ENCODE measurements around the gene SPRY1. TPM values are rescaled to one million over a fixed set of nuclear protein-coding genes. Genes with fewer than 3 reads are reported as not detected.

The SPRY1 gene
- polyA plus RNA-seq, 10 donors: 115 to 204 (median 148) TPM

GRCh38 chr4:123406872-123407271 lies 10.3 kb downstream of the SPRY1 start:
- DNase-seq: peak in 1 of 3 donors; percentile 58

DNA sequence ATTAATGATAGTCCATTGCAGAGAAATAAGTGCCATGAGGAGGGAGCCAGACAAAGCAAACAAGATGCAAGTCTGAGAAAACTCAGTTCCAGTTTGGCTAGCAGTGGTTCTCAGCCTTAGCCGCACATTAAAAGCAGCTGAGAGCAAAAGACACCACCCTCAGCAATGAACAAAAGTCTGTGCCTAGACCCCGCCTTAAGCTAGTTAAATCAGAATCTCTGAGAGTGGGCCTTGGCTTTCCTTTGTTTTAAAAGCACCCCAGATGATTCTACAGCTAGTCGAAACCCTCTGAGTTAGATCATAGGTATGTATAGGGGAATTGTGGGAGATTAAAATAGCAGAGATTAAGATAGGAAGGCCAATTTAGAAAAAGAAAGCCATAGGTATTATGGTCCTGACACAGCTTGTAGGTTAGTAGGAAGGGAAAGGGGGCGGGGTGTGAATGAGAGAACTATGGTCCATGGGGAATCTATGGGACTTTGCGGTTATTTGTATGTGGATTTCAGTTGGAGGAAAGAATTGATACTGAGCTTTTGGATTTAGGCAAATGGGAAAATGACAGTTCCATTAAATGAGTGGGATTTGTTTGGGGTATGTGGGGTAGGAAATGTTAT lies 12.0 kb downstream of the SPRY1 start:
- DNase-seq: peak in 1 of 3 donors; percentile 74

- DNase-seq: peak in 1 of 3 donors; percentile 72
Observed at GRCh38 chr4:123409334-123409733, 12.7 kb downstream of the SPRY1 start.

GRCh38 chr4:123411514-123411913 lies 14.9 kb downstream of the SPRY1 start:
- no peak for DNase-seq

GRCh38 chr4:123412091-123412505 lies 15.5 kb downstream of the SPRY1 start:
- DNase-seq: peak in 1 of 3 donors; percentile 83

DNA sequence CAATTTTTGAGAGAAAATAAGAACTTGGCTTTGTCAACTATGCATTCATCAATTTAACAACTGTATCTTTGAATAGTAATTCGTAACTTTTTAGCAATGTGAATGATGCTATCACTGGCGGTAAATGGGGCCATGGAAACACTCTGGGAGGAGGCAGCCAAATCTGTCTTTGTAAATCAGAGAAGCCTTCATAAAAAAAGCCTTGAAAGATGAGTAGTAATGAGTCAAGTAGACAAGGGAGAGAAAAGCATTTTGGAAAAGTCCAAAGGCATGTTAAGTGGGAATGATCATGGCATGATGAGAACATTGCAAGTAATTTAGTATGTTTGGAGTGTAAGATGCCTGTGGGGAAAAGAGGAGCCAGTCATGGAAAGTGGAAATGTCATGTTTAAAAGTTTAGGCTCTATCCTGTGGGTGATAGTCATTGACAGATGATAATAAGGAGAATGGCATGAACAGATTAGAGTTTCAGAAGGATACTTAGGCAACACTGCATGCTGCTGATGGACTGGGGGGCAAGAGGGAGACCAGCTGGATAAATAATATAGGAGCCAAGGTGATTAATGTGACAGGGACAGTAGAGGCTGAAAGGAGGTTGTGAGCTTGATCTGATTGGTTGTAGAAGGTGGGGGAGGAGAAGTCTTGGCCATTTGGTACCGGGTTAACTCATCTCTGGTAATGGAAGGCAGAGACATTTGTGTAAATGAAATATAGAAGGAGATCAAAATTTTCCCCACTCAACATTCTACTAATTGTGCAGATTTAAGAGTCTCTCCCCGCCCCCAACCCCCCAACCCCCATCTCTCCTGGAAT lies 16.3 kb downstream of the SPRY1 start:
- DNase-seq: peak in 1 of 3 donors; percentile 84

GRCh38 chr4:123415576-123415975 lies 19.0 kb downstream of the SPRY1 start:
- no peak for DNase-seq

DNA sequence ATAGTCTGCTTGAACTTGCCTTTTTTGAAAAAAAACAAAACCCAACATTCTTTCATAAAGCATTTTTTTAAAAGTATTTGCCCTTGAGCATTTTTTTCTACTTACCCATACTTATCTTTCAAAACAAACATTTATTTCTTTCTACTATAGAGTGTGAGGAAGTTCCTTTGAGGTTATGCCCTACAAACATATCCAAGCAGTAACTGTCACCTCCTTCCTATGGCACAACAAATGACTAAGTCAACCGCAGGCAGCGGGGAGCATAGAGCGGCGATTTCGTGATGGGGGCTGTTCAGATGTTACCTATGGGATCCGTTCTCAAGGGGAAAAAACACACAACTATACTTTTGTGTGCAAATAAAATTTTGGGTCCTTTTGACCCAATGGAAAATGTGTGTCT lies 19.4 kb downstream of the SPRY1 start:
- no peak for DNase-seq

DNA sequence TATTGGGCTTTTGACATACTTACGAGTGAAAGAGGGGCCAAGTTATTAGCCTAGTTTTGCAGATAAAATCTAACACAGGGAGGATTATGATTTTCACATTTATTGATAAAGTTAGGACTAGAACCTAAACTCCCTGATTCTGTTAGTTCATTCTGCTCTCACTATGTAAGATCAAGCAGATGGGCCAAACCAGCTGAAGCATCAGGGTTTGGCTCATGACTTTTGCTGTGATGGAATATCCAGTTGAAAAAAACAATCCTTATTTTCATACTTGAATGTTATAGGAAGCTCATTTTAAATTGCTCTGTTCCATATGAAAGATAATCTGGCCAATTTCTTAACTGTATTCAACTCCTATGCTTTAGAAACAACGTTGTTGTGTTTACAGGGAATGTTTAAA lies 21.2 kb downstream of the SPRY1 start:
- peak in 1 of 3 donors; percentile 81 for DNase-seq

DNA sequence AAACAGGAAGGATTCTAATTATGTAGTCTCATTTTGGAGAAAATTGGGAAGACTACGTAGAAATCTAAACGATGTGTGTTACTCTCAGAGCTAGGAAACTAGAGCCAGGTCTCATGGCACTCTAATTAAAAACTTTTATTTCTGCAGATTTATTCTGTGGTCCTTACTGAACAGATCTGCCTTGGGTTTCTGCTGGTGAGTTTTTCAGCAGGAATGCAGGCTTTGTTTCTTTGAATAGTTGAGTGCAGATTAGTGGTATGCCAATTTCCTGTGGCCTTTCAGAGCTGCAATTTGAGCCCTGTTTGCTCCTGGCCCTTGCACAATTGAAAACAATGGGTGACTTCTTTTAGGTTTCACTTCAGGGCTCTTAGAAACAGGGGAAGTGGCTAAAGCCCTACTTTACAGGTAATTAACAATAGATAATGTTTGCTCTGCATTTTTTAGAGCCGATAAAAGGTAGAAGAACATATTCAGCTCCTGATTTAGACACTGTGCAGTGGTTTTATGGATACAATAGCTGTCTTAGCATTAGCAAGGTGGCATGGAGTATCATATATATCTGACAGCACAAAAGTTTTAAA lies 21.8 kb downstream of the SPRY1 start:
- DNase-seq: peak in 1 of 3 donors; percentile 71

DNA sequence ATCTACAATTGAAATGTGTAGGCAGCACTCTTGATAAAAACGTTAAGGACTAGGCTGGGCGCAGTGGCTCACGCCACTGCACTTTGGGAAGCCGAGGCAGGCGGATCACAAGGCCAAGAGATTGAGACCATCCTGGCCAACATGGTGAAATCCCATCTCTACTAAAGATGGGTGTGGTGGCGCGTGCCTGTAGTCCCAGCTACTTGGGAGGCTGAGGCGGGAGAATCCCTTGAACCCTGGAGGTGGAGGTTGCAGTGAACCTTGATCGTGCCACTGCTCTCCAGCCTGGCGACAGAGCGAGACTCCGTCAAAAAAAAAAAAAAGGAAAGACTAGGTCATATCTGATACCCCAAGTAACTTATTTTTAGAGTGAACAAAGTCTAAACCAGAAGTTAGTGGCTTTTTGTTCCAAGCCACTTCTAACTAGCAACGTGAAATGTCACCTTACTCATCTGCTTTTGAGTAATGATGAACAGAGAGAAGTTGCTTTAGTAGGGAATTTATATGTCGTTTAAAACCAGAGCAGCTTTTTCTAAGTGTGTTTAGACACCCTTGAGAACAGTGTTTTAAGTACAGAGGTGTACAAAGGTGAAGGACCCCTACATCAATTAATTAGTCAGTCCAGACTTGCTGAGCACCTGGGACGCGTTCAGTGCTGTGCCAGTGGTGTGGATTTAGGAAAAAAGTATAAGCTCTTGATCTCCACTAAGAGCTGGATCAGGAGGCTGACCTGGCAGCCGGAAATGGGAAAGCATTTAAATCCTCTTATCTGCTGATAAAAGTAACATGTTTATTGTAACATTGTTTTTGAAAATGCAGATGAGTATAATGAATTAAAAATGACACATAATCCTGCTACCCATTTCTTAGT lies 23.5 kb downstream of the SPRY1 start:
- DNase-seq: no peak

DNA sequence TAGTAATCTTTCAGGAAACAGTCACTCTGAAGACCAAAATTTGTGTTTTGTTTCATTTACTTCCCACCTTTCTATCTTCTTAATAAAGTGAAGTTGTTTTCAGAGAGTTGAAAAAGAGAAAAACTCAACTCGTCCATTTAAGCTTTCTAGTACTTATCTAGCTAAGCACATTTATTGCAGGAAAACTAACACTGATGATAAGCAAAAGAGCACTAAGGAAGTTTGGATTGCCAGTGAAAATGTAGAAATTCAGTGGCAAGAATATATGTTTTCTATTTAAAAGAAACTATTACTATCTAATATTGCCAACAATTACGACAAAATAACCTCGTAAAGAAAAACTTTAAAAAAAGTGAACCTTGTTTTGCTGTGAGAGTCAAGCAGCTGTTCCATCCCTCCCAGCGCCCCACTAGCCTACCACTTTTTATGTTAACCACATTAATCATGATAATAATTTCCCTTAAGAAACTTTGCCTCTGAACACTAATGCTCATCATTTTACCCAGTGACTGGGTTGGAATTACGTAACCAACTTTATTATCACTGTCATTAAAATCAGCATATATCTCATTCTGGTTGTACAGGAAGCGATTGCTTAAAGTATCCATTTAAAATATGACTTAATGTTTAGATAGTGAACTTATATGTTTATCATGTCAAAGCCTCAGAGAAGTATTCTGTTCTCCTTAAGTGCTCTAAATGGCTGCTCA lies 24.8 kb downstream of the SPRY1 start:
- peak in 1 of 3 donors; percentile 7 for DNase-seq

DNA sequence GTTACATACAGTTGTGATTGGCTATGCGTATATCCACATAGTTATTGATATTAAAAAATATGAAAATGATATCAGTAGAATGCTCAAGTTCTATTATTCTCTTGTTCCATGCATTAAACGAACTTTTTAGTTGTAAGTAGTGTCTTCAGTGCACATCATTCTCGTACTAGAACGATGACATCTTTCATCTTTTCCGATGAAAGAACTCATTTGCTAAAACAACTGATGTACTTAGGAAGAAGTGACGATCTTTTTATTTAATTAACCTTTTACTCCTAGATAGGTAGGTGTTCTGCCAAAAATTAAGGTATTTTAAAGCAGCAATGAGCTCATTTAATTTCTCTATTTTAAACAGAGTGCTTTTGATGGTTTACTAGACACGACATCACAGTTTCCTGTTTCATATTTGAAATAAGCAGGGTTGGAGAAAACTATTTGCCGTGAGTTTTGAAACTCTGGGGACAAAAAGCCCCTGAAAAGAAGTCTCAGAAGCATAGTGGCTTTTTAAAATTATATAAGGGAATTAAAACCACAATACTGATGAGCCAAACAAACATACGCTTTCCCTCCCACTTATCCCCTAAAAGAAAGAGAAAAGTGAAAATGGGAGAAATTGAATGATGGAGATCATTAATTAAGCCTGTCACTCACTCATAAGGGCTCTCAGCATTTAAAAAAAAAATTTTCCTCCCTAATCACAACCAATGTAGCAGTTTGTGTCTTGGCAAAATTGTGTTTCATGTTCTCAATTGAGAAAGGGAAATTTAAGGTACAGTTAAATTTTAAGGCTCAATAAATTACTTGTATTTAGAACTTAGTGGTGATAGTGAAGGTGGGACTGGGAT lies 25.6 kb downstream of the SPRY1 start:
- DNase-seq: no peak

DNA sequence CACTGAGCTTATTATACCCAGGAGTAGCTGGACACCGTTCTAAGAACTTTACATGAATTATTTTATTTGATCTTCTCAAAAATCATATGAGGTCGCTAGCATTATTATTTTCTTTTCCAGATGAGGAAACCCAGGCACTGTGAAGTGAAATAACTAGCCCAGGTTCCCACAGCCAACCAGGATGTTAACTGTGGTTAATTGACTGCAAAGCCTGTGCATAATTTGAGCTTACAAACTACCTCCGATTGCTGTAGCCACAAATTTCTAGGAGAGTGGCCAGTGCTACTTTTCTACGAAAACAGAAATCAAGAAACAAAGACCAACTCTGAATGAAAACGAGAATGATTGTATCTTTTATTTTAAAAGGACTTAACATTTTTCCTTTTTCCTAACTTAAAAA lies 27.2 kb downstream of the SPRY1 start:
- DNase-seq: no peak

GRCh38 chr4:123427951-123428350 lies 31.4 kb downstream of the SPRY1 start:
- DNase-seq: no peak

DNA sequence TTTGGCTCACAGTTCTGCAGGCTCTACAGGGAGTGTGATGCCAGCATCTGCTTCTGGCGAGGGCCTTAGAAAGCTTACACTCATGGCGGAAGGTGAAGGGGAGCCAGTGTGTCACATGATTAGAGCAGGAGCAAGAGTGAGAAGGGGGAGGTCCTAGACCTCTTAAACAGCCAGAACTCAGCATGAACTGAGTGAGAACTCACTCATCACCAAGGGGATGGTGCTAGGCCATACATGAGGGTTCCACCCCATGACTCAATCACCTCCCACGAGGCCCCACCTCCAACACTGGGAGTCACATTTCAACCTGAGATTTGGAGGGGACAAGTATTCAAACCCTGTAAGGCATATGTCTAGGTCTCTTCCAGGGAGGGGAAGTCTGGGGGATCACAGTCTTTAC lies 33.4 kb downstream of the SPRY1 start:
- DNase-seq: no peak

GRCh38 chr4:123430501-123430900 lies 33.9 kb downstream of the SPRY1 start:
- DNase-seq: no peak

DNA sequence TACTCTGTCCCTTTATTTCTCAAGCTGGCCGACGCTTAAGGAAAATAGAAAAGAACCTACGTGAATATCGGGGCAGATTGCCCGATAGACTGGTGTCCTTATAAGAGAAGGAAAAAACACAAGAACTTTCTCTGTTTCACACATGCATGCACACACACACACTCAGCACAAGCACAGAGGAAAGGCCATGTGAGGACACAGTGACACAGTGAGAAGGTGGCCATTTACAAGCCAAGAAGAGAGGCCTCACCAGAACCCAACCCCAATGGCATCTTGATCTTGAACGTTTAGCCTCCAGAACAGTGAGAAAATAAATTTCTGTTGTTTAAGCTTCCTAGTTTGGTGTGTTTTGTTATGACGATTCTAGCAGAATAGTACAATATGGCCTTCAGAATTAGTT lies 37.0 kb downstream of the SPRY1 start:
- DNase-seq: no peak

GRCh38 chr4:123433976-123434375 lies 37.4 kb downstream of the SPRY1 start:
- DNase-seq: no peak
